Glutamatergic neuron (in vitro differentiated cells): ENCODE data around the gene TRAPPC6A. TPM values are rescaled to one million over a fixed set of nuclear protein-coding genes. Genes with fewer than 3 reads are reported as not detected.

Experiments
- DNase-seq: peaks from one replicate; pipeline ENCODE4 v3.0.0; 2022
- H3K27ac Mint-ChIP-seq: one replicate; pipeline ENCODE4 v1.8.0; 2020; ENCODE audit warnings: mild to moderate bottlenecking, mixed read lengths, inconsistent platforms; ENCODE audit not compliant: unreplicated experiment
- H3K27me3 Mint-ChIP-seq: one replicate; pipeline ENCODE4 v1.8.0; 2020; ENCODE audit warnings: mild to moderate bottlenecking, moderate library complexity, mixed read lengths, inconsistent platforms; ENCODE audit not compliant: unreplicated experiment
- H3K36me3 Mint-ChIP-seq: one replicate; pipeline ENCODE4 v1.8.0; 2020; ENCODE audit warnings: mild to moderate bottlenecking, mixed read lengths, inconsistent platforms; ENCODE audit not compliant: unreplicated experiment
- H3K4me1 Mint-ChIP-seq: one replicate; pipeline ENCODE4 v1.8.0; 2020; ENCODE audit warnings: mild to moderate bottlenecking, low read depth, mixed read lengths, inconsistent platforms; ENCODE audit not compliant: unreplicated experiment
- H3K4me3 Mint-ChIP-seq: one replicate; pipeline ENCODE4 v1.8.0; 2020; ENCODE audit warnings: mild to moderate bottlenecking, mixed read lengths, inconsistent platforms; ENCODE audit not compliant: unreplicated experiment
- H3K9me3 Mint-ChIP-seq: one replicate; pipeline ENCODE4 v1.8.0; 2020; ENCODE audit warnings: mild to moderate bottlenecking, moderate library complexity, mixed read lengths, inconsistent platforms; ENCODE audit not compliant: unreplicated experiment
- total RNA-seq: library from RNA; stranded (reverse); fragmentation: NEBNext Ultra II Directional; extraction: Animal tissue kit (Norgen Biotek cat#: 25700); gene quantifications from one replicate; pipeline ENCODE4 v1.2.1, GENCODE V29; 2021; ENCODE audit not compliant: unreplicated experiment
- TF ChIP-seq, protein P1 (sequence below): fragments of 200-600 bp; sonication (generic); IDR thresholded peaks from one replicate; pipeline ENCODE4 v1.5.0; 2021; ENCODE audit not compliant: partially characterized antibody, unreplicated experiment

Gene TRAPPC6A
- total RNA-seq, 1 donor from 2014 or later: 31.6 TPM

DNA sequence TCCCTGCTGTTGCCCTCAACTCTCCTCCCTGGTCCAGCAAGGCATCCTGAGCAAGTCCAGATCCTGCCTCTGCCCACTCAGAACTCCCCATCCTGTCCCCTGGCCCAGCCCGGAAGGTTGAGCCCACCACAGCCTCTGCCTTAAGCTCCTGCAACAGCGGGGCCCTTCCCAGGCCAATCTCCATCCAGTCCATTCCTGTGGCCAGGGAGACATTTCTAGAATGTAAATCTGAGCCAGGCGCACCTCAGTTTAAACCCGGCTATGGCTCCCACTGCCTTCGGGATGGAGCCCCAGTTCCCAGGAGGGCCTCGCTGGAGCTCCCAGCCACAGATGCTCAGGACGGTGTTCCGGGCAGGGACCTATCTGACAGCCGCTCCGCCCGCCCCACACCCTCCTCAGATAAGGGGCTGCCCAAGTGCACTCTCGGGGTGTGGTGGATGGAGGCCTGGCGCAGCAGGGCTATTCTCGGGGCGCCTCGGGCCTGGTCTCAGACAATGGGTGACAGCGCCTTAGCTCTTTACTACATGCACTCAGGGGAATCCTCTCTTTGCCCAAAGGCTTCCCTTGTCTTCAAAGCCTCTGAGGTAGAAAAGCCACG lies 5.3 kb downstream of the TRAPPC6A start:
- Mint-ChIP-seq H3K4me3 (no peak overlapping the region), H3K36me3 (no peaks in the 10 kb centered on the region), H3K27ac (no peak overlapping the region), H3K4me1 (peaks cover 3% of the 10 kb centered on the region), H3K9me3 (peaks cover 7% of the 10 kb centered on the region), H3K27me3 (peaks cover 4% of the 10 kb centered on the region)
- TF ChIP-seq, protein P1, sequence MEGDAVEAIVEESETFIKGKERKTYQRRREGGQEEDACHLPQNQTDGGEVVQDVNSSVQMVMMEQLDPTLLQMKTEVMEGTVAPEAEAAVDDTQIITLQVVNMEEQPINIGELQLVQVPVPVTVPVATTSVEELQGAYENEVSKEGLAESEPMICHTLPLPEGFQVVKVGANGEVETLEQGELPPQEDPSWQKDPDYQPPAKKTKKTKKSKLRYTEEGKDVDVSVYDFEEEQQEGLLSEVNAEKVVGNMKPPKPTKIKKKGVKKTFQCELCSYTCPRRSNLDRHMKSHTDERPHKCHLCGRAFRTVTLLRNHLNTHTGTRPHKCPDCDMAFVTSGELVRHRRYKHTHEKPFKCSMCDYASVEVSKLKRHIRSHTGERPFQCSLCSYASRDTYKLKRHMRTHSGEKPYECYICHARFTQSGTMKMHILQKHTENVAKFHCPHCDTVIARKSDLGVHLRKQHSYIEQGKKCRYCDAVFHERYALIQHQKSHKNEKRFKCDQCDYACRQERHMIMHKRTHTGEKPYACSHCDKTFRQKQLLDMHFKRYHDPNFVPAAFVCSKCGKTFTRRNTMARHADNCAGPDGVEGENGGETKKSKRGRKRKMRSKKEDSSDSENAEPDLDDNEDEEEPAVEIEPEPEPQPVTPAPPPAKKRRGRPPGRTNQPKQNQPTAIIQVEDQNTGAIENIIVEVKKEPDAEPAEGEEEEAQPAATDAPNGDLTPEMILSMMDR: no peak
- no peak for DNase-seq

DNA sequence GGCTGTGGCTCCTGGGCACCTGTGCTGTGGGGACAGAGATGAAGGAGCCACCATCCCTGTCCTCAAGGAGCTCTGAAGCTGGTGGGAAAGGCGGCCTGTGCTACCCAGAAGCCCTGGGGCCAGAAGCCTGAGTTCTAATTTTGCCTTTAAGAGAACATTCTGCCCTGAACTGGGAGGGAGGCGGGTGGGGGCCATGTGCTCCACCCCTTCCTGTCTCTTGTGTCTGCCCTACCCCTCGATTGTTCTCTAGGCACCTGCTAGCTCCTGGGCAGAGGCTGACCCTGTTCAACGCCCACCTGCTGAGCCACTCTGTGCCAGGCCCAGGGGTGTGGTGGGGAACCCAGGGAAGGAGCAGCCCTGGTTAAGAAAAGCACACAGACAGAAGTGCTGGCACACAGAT lies 5.9 kb downstream of the TRAPPC6A start:
- Mint-ChIP-seq H3K4me3 (no peak overlapping the region), H3K27ac (no peak overlapping the region), H3K9me3 (peaks cover 7% of the 10 kb centered on the region), H3K27me3 (peaks cover 5% of the 10 kb centered on the region), H3K4me1 (peaks cover 4% of the 10 kb centered on the region), H3K36me3 (no peaks in the 10 kb centered on the region)
- DNase-seq: no peak
- TF ChIP-seq, protein P1: no peak

DNA sequence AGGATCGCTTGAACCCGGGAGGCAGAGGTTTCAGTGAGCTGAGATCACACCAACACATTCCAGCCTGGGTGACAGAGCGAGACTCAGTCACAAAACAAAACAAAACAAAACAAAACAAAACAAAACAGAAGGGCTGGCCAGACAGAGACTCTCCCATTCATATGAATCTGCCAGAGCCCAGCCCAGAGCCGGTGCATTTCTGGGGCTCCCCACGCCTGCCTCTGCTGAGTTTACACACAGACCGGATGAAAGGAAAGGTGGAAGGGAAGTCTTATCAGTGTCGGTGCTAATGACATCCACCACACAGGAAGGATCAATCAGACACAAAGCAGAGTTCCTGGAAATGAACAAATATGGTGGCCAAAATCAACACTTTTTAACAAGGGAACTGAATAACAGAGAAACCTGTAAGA lies 6.8 kb downstream of the TRAPPC6A start:
- peaks cover 11% of the 10 kb centered on the region for H3K9me3 Mint-ChIP-seq
- peaks cover 8% of the 10 kb centered on the region for H3K4me1 Mint-ChIP-seq

DNA sequence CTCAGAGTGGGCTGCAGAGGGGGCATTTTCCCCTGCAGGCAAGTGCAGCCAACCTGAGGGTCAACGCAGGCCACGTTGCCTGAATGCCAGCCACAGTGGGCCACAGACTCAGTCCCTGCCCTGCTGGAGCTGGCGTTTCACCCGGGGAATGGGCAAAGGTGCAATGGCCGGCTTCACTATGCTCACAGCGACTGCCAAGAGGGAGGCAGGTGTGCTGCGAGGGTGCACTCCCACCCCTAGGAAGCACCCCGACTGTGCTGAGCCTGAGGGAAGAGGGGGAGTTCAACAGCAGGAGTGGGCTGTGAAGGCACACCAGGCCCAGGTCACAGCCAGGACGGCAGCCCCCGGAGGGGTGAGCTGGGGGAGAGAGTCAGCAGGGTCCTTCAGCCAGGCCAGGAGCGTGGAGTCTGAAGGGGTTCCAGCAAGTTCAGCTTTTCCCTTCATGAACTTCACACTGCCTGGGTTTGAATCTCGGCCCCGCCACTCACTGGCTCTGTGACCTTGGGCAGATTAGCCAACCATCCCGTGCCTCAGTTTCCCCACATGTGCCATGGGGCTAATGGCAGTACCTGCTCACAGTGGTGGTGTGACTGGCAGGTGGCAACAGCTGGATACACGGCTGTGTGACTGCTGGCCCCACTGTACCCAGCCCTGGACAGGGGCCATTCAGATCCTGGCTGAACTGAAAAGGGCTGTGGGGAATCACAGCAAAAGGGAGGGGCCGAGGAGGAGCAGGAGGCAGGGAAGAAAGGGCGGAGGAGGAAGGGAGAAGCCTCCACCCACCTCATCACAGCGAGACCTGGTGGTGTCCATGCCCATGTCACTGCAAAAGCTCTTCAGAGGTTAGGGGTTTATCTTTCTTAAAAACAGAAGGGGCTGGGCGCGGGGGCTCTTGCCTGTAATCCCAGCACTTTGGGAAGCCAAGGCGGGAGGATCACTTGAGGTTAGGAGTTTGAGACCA lies 7.6 kb downstream of the TRAPPC6A start:
- H3K27ac Mint-ChIP-seq: no peak overlapping the region
- peaks cover 11% of the 10 kb centered on the region for H3K4me1 Mint-ChIP-seq
- H3K36me3 Mint-ChIP-seq: no peaks in the 10 kb centered on the region
- no peak overlapping the region for H3K4me3 Mint-ChIP-seq
- peaks cover 9% of the 10 kb centered on the region for H3K27me3 Mint-ChIP-seq
- DNase-seq: no peak
- TF ChIP-seq, protein P1: no peak
- H3K9me3 Mint-ChIP-seq: peaks cover 15% of the 10 kb centered on the region

More for the DNA sequence above, 6.8 kb downstream of the TRAPPC6A start:
- H3K36me3 Mint-ChIP-seq: no peaks in the 10 kb centered on the region
- TF ChIP-seq, protein P1: no peak
- H3K27ac Mint-ChIP-seq: peak overlapping the region; percentile 31
- peaks cover 9% of the 10 kb centered on the region for H3K27me3 Mint-ChIP-seq
- peak overlapping the region; percentile 18 for H3K4me3 Mint-ChIP-seq
- DNase-seq: no peak

DNA sequence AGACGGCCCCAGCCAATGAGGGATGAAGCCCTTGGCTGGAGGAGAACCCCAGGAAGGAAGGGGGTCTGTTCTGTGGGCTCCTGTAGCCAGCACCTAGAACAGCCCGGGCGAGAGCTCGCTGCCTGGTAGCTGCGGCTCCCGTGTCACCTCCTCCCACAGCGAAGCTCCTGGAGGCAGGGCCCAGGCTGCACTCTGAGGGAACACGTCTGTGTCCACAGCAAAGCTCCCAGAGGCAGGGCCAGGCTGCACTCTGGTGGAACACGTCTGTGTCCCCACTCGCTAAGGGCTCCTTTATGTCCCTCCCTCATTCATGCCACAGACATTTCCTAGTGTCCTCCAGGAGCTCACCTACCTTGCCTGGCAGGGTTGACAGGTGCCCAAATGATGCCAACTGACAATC lies 8.4 kb downstream of the TRAPPC6A start:
- no peak overlapping the region for H3K4me3 Mint-ChIP-seq
- H3K36me3 Mint-ChIP-seq: no peaks in the 10 kb centered on the region
- H3K27me3 Mint-ChIP-seq: peaks cover 9% of the 10 kb centered on the region
- no peak overlapping the region for H3K27ac Mint-ChIP-seq
- peaks cover 12% of the 10 kb centered on the region for H3K4me1 Mint-ChIP-seq
- TF ChIP-seq, protein P1: no peak
- no peak for DNase-seq
- peaks cover 15% of the 10 kb centered on the region for H3K9me3 Mint-ChIP-seq
